GM08714 (cell line): Measurements from ENCODE around the gene TNNI2.

Experiments used
- H3K4me3 ChIP-seq: fragments of 200-500 bp; sonication (Bioruptor generic); 2 replicates; pipeline ENCODE4 v1.5.1; 2014; ENCODE audit warnings: mild to moderate bottlenecking, low read length, inconsistent platforms
- ZNF274 ChIP-seq: IDR thresholded peaks from 2 replicates; pipeline ENCODE4 v1.6.1; 2012; ENCODE audit warnings: mild to moderate bottlenecking, low read depth, low read length

The TNNI2 gene

DNA sequence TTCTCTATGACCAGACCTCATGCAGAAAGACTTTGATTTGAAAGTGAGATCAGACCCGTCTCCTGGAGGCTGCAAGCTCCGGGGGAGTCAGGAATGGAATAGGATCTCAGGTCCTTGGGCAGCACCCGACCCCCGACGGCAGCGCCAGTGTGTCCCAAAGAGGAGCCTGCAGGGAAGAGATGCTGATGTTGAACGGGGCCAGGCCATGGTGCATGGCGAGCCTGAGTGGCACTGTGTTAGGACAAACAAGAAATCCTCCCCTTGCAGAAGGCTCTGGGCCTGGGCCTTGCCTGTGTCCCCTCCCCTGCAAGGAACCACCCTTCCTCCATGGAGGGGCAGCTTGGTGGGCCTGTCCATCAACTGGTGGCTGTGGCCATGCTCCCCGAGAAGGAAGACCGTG is 24.1 kb upstream of the TNNI2 start:
- H3K4me3 ChIP-seq = no peak overlapping the region
- TF ChIP-seq ZNF274 = no peak

DNA sequence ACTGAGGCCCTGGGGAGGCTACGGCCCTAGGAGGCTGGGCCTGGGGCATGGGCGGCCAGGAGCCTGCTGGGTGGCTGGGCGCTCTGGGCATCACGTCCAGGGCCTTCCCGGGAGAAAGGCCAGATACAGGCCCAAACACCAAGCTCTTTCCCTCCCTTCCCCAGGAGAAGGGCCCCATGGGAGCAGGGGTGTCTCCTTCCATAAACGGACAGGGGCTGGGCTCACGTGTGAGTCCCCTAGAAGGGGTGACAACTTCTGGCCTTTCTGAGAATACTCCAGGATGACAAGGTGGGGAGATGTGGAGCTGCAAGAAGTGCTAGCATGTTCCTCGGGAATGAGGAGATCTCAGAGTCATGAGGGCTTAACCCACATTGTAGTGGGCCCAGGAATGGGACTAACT is 23.5 kb upstream of the TNNI2 start:
- no peak for TF ChIP-seq ZNF274
- no peak overlapping the region for H3K4me3 ChIP-seq

DNA sequence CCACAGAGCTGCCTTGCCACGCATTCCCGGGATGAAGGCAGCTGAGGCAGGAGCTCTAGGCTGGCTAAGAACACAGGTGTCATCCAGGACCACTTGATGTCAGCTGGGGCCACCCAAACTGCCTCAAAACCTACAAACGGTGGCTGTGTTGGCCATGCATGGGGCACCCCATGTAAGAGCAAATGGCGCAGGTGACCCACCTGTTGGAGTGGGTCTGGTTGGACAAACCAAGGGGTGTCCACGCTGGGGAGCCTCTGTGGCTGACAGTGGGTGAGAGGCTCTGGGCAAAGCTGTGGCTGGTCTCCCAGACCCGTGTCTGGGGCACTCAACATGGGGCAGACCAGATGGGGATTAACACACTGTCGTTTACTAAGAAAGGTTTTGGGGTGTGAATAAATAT is 23.0 kb upstream of the TNNI2 start:
- TF ChIP-seq ZNF274 = no peak
- H3K4me3 ChIP-seq = no peak overlapping the region

DNA sequence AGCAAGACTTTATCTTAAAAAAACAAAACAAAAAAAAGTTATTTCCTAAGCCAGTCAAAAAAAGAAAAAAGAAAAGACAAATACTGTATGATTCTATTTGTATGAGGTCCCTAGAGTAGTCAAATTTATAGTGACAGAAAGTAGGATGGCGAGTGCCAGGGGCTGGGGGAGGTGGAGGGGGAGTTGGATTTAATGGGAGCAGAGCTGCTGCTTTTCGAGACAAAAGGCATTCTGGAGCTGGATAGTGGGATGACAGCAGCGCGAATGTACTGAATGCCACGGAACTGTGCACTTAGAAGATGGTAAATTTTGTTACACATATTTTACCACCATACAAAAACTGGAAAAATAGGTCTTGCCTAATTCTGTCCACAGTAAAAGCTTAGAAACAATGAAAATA is 21.8 kb upstream of the TNNI2 start:
- H3K4me3 ChIP-seq = no peak overlapping the region
- no peak for TF ChIP-seq ZNF274

DNA sequence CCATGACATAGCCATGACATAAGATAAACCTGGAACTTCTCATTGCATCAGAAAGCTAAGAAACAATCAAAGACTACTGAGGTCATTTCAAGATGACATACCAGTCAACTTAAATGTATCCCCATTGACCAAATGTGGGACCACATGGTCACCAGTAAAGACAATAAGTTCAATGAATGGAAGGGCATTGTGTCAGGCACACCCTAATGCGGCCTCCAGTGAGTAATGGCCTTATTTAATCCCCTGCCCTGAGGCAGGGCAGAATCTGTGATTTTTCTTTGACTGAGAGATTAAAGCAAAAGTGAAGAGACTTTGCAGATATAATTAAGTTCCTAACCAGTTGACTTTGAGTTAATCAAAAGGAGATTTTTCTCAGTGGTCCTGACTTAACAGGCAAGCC is 21.3 kb upstream of the TNNI2 start:
- no peak for TF ChIP-seq ZNF274

DNA sequence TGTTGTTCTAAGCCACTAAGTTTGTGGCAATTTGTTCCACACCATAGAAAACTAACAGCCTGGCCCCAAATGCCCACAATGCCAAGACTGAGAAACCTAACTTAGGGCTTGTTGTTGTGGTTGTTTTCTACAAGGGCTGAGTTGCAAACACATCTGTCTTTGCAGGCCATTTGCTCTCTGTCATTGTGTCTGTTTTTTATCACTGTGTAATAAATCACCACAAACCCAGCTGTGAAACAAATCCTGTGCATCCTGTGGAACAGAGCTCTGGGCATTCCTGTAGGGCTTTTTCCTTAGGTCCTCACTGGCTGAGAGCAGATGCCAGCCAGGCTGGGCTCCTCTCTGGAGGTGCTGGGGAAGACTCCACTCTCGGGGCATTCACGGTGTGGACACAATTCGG is 19.7 kb upstream of the TNNI2 start:
- TF ChIP-seq ZNF274 = no peak
- H3K4me3 ChIP-seq = no peak overlapping the region

More for the DNA sequence above, 21.3 kb upstream of the TNNI2 start:
- no peak overlapping the region for H3K4me3 ChIP-seq

DNA sequence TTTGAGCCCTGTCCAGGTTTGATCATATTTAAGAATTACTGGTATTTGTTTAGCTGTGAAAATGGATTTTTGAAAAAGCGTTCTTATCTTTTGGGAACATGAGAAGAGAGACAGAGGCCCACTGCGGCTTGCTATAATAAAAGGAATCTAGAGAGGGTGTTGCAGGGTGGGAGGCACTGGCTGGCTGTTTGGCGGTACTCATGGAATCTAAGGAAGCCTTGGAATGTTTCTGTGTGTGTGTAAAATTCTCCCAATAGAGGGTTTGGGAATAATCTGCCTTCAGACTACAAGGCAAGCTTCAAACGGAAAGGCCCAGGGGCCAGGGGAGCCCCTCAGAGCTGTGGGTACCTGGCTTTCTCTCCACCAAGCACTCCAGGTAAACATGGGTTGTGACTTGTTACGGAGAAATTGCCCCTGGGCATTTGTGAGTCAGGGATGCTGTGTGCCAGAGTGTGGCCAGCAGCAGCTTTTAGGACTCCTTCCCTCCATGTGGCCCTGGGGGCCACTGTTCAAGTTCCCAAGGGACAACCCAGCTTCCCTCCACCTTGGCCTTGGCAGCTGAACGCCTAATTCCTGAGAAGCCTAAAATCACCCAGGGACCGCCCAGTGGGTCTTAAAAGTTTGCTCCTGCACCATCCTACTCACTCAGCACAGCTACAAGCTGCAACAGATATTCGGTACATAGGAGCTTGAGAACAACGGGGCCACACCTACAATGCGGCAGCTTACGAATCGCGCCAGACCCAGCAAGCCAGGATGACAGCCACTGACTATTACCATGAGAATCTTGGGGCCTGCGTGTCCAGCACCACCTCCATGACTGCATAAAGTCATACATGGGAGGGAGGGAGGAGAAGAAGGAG is 18.1 kb upstream of the TNNI2 start:
- H3K4me3 ChIP-seq = no peak overlapping the region
- no peak for TF ChIP-seq ZNF274

DNA sequence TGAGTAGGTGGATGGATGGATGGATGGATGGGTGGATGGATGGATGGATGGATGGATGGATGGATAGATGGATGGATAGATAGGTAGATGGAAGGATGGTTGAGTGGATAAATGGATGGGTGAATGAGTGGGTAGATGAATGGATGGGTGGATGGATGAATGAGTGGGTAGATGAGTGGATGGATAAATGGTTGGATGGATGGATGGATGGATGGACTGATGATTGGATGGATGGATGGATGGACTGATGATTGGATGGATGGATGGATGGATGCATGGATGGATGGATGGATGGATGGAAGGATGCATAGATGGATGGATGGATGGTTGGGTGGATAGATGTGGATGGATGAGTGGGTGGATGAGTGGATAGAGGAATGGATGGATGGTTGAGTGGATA is 17.2 kb upstream of the TNNI2 start:
- H3K4me3 ChIP-seq = no peak overlapping the region

DNA sequence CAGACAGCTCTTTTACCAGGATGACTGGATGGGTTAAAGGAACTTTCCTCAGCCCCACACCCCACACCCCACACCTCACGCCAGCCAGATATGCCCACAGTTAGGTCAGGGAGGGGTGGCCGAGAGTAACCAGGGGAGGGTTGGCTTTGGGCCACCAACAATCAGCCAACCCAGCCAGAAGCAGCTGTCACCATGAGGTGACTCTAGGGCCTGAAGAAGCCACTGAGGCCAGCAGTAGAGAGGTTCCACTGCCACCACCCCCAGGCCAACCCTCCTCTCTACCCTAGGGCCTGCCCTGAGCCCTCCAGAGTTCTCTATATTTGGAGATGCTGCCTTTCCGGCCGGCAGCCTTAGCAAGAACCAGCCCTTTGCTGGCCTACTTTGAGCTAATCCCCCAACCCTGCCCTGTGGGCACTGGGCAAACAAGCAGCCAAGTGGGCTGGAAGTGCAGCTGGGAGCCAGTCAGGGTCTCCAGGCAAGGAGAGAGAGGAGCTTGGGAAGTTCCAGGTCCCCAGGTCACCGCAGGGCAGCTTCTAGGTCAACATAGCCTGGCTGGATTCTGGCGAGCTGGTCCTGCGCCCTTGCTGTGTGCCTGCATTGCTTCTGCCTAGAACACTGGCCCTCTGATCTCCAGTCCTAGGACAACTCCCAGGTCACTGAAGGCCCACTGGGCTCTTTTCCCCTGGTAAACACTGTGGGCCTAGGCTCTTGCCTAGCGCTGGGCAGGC is 16.0 kb upstream of the TNNI2 start:
- TF ChIP-seq ZNF274 = no peak
- no peak overlapping the region for H3K4me3 ChIP-seq

More for the DNA sequence above, 17.2 kb upstream of the TNNI2 start:
- no peak for TF ChIP-seq ZNF274

DNA sequence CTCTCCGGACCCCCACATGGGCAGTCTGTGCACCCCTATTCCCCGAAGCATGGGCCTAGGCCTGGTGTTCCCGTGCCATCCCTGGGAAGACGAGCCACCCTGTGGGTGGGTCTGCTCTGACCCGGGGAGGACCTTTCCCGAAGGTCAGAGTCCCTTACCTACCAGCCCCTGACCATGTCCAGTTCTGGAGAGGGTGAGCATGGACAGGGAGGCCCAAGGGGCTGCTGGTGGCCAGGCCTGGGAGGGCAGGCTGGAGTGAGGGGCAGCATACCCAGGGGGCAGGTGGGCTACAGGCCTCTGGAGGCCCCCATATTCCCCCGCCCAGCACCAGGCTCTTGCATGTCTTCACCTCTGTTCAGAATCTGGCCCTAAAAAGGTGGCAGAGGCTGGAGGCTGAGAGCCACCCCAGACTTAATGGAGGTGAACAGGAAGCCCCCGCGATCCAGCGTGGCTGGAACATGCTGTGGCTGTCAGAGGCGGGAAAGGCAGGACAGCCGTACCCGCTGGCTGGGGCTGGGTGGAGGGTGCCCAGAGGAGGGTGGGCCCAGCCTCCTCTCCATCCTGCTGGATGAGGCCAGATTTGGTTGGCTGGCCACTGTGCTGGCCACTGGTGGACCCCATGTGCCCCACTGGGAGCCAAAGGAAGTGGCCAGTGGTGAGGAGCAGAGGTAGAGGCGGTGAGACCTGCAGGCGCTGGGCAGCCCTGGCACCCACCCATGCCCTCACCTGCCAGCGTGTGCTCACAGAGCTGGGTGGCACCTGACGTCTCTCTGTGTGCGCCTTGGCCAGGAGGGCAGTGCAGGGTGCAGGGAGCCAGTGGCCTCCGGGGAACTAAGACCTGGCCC is 15.2 kb upstream of the TNNI2 start:
- no peak overlapping the region for H3K4me3 ChIP-seq
- TF ChIP-seq ZNF274 = no peak

DNA sequence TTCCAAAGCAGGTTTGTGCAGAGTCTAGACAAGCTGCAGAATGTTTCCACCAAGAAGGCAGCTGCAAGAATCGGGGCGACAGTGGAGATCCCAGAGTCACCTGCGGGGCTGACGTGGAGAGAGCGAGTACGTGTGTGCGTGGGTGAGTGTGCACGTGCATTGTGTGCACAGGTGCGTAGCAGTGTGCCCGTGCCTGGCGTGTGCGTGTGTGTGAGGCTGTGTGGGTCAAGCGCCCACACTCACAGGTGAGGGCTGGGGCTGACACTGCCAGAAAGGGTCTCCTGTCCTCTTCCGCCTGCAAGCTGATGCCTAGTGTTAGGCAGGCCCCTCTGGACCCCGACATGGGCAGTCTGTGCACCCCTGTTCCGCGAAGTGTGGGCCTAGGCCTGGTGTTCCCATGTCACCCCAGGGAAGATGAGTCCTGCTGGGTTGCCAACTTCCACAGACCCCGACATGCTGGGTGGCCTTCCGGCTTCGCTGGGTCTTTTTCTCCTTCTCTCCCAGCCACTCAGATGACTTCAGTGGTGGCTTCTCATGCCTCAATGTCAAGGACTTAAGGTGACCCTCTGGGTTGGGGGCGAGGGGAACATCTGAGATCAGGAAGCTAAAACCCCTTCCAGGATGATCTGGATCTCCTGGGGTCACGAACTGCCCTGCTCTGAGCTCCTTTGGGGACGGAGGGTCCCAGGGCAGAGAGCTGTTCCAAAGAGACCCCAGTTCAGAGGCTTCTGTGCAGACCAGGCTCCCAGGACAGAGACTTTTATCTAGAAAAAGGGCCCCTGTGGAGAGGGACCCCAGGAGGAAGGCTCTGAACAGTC is 14.4 kb upstream of the TNNI2 start:
- no peak overlapping the region for H3K4me3 ChIP-seq
- TF ChIP-seq ZNF274 = no peak

DNA sequence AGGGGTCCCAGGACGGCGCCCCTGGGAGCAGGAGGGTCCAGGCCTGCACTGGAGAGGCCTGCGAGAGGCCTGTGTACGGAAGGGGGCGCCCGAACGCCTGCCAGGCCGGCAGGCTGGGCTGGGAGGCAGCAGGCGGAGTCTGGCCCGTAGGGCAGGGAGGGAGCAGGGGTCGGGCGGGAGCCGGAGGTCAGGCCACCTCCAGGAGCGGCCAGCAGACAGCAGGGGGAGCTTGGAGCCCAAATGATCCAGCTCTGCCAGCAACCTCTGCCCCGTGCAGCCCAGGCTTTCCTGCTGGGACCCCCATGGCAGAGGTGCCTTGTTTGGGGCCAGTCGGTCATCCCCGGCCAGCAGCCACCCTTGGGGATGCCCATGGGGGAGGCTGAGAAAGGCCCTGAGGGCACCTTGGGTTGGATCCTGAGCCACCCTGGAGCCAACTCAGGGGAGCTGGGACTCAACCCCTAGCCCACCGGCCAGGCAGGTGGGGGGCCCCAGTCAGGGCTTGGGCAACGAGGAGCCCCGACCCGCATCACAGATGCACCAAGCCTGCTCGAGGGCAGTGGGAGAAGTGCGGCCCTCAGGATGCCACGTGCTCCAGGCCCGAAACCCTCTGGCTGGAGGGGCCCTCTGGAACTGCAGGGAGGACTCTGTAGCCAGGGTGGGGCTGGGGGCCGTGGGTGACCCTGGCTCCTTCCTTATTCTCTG is 13.6 kb upstream of the TNNI2 start:
- TF ChIP-seq ZNF274 = no peak
- no peak overlapping the region for H3K4me3 ChIP-seq
